K562 (cell line): Measurements from ENCODE around the gene HDAC1. TPM values are rescaled to one million over a fixed set of nuclear protein-coding genes. Genes with fewer than 3 reads are reported as not detected.
A peak's percentile ranks its signal among the peaks of the same experiment; 100 is the strongest.

Source experiments
- ATAC-seq: fragments of 200-7000 bp; cut with Tn5 transposase; 3 replicates; pipeline ENCODE4 v1.9.1; 2020; ENCODE audit warnings: moderate library complexity
- BruUV-seq: library from RNA; stranded (reverse); fragments of 400-500 nt; replicated peaks from 2 replicates; lab custom pipeline; 2021; lab: Mats Ljungman, UMichigan
- CTCF ChIA-PET: fragments of 300-600 bp; formaldehyde crosslinking; extraction: SDS; loops from one replicate; lab custom pipeline; 2021; ENCODE audit warnings: low intra/inter-chr PET ratio; lab: Yijun Ruan, JAX
- POLR2A ChIA-PET: fragments of 300-600, 350-650 bp; sonication (Branson Sonifier 250); formaldehyde crosslinking; extraction: SDS; loops from one replicate; lab custom pipeline; 2021; ENCODE audit warnings: antibody characterized with exemption, inconsistent platforms; lab: Yijun Ruan, JAX
- DNase-seq, 4 experiments: peaks; one replicate each; pipeline versions ENCODE4 v3.0.0 to v3.0.0-alpha.2; 2011 to 2018; ENCODE audit warnings: low spot score in 3 of 4, mixed read lengths in 3 of 4; ENCODE audit errors: extremely low read depth in 1 of 4
- FAIRE-seq: peaks from 2 replicates; lab custom pipeline; 2011; peaks lifted over from hg19 to GRCh38; lab: Jason Lieb, UNC
- H2AFZ ChIP-seq: 2 replicates; pipeline ENCODE4 v1.6.0; 2011; ENCODE audit warnings: low read depth, low read length, control low read depth, inconsistent platforms
- H3K27ac ChIP-seq: fragments of 200-600 bp; 3 replicates; pipeline ENCODE4 v1.8.0; 2011; ENCODE audit warnings: low read depth, mild to moderate bottlenecking, control low read depth, inconsistent platforms, low read length, moderate library complexity, mixed read lengths; ENCODE audit errors: extremely low read depth
- H3K27me3 ChIP-seq, 2 experiments: fragments of 300-600 bp in 1 of 2; 2 replicates in 1 of 2; 3 replicates in 1 of 2; pipeline versions ENCODE4 v1.6.0 to v1.8.0; 2011; ENCODE audit warnings: inconsistent platforms in 2 of 2, low read length in 2 of 2, mild to moderate bottlenecking in 1 of 2, mixed read lengths in 1 of 2, moderate library complexity in 1 of 2; ENCODE audit not compliant: control insufficient read depth in 2 of 2, insufficient read depth in 2 of 2
- H3K36me3 ChIP-seq: fragments of 300-600 bp; 3 replicates; pipeline ENCODE4 v1.8.0; 2011; ENCODE audit warnings: mild to moderate bottlenecking, low read length, inconsistent platforms; ENCODE audit not compliant: control insufficient read depth, insufficient read depth
- H3K4me1 ChIP-seq, 2 experiments: fragments of 200-600 bp in 1 of 2; replicated peaks in 1 of 2; 2 replicates in 1 of 2; 3 replicates in 1 of 2; pipeline versions ENCODE4 v1.5.1 to v1.8.0; 2011; ENCODE audit warnings: inconsistent platforms in 2 of 2, low read length in 2 of 2, mild to moderate bottlenecking in 1 of 2, mixed read lengths in 1 of 2, moderate library complexity in 1 of 2; ENCODE audit not compliant: control insufficient read depth in 2 of 2, insufficient read depth in 2 of 2
- H3K4me2 ChIP-seq: 2 replicates; pipeline ENCODE4 v1.6.1; 2011; ENCODE audit warnings: low read length, control low read depth, inconsistent platforms, mixed read lengths; ENCODE audit not compliant: insufficient read depth
- H3K4me3 ChIP-seq: fragments of 200-600 bp; sonication (generic), shearing (Covaris generic); 2 replicates; pipeline ENCODE4 v1.5.1; 2016; ENCODE audit warnings: control low read depth, inconsistent platforms
- H3K79me2 ChIP-seq: fragments of 200-600 bp; 3 replicates; pipeline ENCODE4 v1.8.0; 2011; ENCODE audit warnings: low read length, inconsistent platforms; ENCODE audit not compliant: control insufficient read depth, insufficient read depth
- H3K9ac ChIP-seq, 2 experiments: 2 replicates each; pipeline versions ENCODE4 v1.6.0 to v1.6.1; 2011; ENCODE audit warnings: low read depth in 2 of 2, low read length in 2 of 2, control low read depth in 1 of 2, inconsistent platforms in 1 of 2, mild to moderate bottlenecking in 1 of 2, mixed read lengths in 1 of 2; ENCODE audit not compliant: insufficient read depth in 1 of 2
- H3K9me1 ChIP-seq: one replicate; pipeline ENCODE4 v1.6.0; 2011; ENCODE audit warnings: inconsistent platforms, mild to moderate bottlenecking, low read length, moderate library complexity; ENCODE audit not compliant: control insufficient read depth, insufficient read depth
- H3K9me3 ChIP-seq: replicated peaks from 2 replicates; pipeline ENCODE4 v1.5.1; 2011; ENCODE audit warnings: low read depth, low read length, inconsistent platforms; ENCODE audit not compliant: control insufficient read depth, insufficient read depth
- H4K20me1 ChIP-seq: replicated peaks from 2 replicates; pipeline ENCODE4 v1.6.1; 2011; ENCODE audit warnings: low read length, inconsistent platforms, mixed read lengths; ENCODE audit not compliant: control insufficient read depth, insufficient read depth
- ESRRB ChIP-seq: fragments of 250-450 bp; sonication (Bioruptor Pico); IDR thresholded peaks from 2 replicates; pipeline ENCODE4 v1.5.0; 2020; ENCODE audit warnings: mild to moderate bottlenecking, moderate library complexity, borderline replicate concordance
- HEY1 ChIP-seq: fragments of 250-450 bp; sonication (Bioruptor Pico); IDR thresholded peaks from 2 replicates; pipeline ENCODE4 v1.5.0; 2020; ENCODE audit warnings: mild to moderate bottlenecking, moderate library complexity, borderline replicate concordance
- PHF20 ChIP-seq: fragments of 450-650 bp; IDR thresholded peaks from 2 replicates; pipeline ENCODE4 v1.6.1; 2018; ENCODE audit not compliant: partially characterized antibody
- TFAM ChIP-seq: fragments of 250-450 bp; sonication (Bioruptor Pico); conservative IDR thresholded peaks from 2 replicates; pipeline ENCODE4 v1.5.0; 2021; ENCODE audit warnings: mild to moderate bottlenecking, moderate library complexity
- ZNF699 ChIP-seq: fragments of 250-450 bp; sonication (Bioruptor Pico); IDR thresholded peaks from 2 replicates; pipeline ENCODE4 v1.8.0; 2021; ENCODE audit warnings: mild to moderate bottlenecking, moderate library complexity; ENCODE audit not compliant: insufficient replicate concordance
- ZSCAN29 ChIP-seq: fragments of 450-650 bp; IDR thresholded peaks from 2 replicates; pipeline ENCODE4 v1.6.1; 2017
- WGBS: fragments of 100-300 bp; shearing (Covaris generic); methylation state at CpG from one replicate; pipeline ENCODE4 v1.1.6; 2016; ENCODE audit warnings: low coverage, mixed read lengths; ENCODE audit not compliant: insufficient coverage; ENCODE audit errors: missing lambda C conversion rate; 5-methylcytosine and 5-hydroxymethylcytosine counted together
- in situ Hi-C: fragments of 300-500 bp; cut with MboI; formaldehyde crosslinking; loops from 4 replicates; pipeline ENCODE4 v1.15.0; 2018; ENCODE audit warnings: inconsistent platforms, mixed read lengths
- intact Hi-C: fragments of 100-400 bp; cut with micrococcal nuclease; formaldehyde crosslinking; loops from 2 replicates; pipeline ENCODE4 v1.14.2; 2022
- polyA plus RNA-seq, 8 experiments: library from polyadenylated mRNA; depleted of rRNA in 4 of 8; stranded (reverse) in 5 of 8; unstranded in 3 of 8; fragments of >200 nt; fragmentation: Nextera tagmentation in 2 of 8; fragmentation: Illumina TruSeq in 1 of 8; extraction: Ambion mirVana in 2 of 8; extraction: Trizol in 1 of 8; gene quantifications; 2 replicates each; pipeline versions ENCODE4 v1.2.1 to v1.2.3, GENCODE V29; 2011 to 2014; ENCODE audit warnings: inconsistent platforms in 1 of 8, missing spikeins in 1 of 8
- total RNA-seq, 7 experiments: library from RNA; depleted of rRNA in 6 of 7; stranded (reverse); fragments of >200 nt in 6 of 7; fragmentation: Illumina TruSeq in 2 of 7; extraction: Trizol in 2 of 7; gene quantifications; 2 replicates each; pipeline versions ENCODE4 v1.2.1 to v1.2.3, GENCODE V29; 2011 to 2021; ENCODE audit warnings: low replicate concordance in 1 of 7
- TF ChIP-seq, protein P1 (sequence below), 2 experiments: fragments of 450-650 bp in 1 of 2; sonication (generic) in 1 of 2; formaldehyde crosslinking; conservative IDR thresholded peaks; 2 replicates each; pipeline versions ENCODE4 v1.4.0 to v1.8.1; 2020 to 2022; ENCODE audit warnings: mild to moderate bottlenecking in 1 of 2, missing genetic modification reagents in 1 of 2
- TF ChIP-seq, protein P2 (sequence below): fragments of 450-650 bp; IDR thresholded peaks from 2 replicates; pipeline ENCODE4 v1.6.1; 2016; ENCODE audit warnings: missing biosample characterization, missing genetic modification characterization
- TF ChIP-seq, protein P3 (sequence below): sonication (generic); formaldehyde crosslinking; IDR thresholded peaks from 2 replicates; pipeline ENCODE4 v1.8.1; 2023; ENCODE audit warnings: mild to moderate bottlenecking, missing genetic modification reagents
- TF ChIP-seq, protein P4 (sequence below): fragments of 450-650 bp; IDR thresholded peaks from 2 replicates; pipeline ENCODE4 v1.6.1; 2018; ENCODE audit warnings: mild to moderate bottlenecking, low read depth; ENCODE audit not compliant: partially characterized antibody
- TF ChIP-seq, protein P5 (sequence below): fragments of 250-450 bp; sonication (Bioruptor Pico); IDR thresholded peaks from 2 replicates; pipeline ENCODE4 v1.5.0; 2020; ENCODE audit warnings: mild to moderate bottlenecking, borderline replicate concordance

Gene HDAC1
- total and polyA plus RNA-seq, 9 of the 15 experiments (the other 6 are each of a cell fraction or from before 2014, with no cell fraction given) = 169 to 384 (median 193) TPM

DNA sequence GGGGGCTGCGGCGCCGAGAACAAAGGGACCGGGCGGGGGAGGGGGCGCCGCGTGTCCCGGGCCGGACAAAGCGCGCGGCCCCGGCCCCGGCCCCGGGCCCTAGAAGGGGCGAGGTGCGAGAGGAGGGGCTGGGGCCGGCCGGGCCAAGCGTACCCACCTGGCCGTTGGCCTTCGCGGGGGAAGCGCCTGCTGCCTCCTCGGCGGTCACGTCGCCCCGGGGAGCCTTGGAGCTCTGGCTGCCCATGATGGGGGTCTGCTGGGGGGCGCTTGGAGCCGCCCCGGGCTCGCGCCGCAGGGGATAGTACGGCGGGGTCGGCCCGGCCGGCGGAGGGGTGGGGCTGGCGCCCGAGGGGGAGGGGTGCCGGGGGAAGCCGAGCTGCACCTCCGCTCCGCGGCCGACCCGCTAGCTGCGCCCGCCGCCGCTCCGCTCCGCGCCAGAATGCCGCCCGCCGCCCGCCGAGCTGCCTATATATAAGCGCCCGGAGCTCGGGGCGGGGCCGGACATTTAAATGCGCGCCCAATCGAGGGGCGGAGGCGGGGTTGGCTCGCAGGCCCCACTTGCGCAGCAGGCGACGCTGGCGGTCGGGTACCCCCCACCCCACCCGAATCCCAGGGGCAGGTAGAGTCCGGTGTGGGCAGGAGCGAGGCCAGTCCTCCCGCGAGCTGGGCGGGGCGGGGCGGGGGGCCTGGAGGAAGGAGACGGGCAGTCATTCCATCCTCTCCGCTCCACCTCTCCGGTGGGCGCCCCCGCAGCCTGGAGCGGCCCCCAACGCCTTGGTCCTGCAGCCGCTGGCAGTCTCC lies 44.1 kb downstream of the HDAC1 start, which contains the start of gene MARCKSL1:
Gene MARCKSL1, minus strand, starts transcription at position 444 of the 801 bp plus-strand sequence. Its CDS starts 200 bp downstream, at position 244.
- in situ Hi-C loops = no loop called here
- Histone ChIP-seq H3K27me3 (no peaks in the 10 kb centered on the region), H3K36me3 (peaks cover 40% of the 10 kb centered on the region), H4K20me1 (peaks cover 17% of the 10 kb centered on the region; the same call in 1 of the 2 replicates), H2AFZ (peak within 1 kb of the TSS; percentile 59), H3K9me1 (peaks cover 5% of the 10 kb centered on the region), H3K4me1 (peaks cover 25 to 50% of the 10 kb centered on the region in 2 experiments), H3K9me3 (no peaks in the 10 kb centered on the region), H3K4me3 (peak within 1 kb of the TSS; percentile 89), H3K9ac (peak within 1 kb of the TSS; percentile 81 to 97), H3K79me2 (peaks cover 27% of the 10 kb centered on the region), H3K4me2 (peak within 1 kb of the TSS; percentile 85), H3K27ac (peak within 1 kb of the TSS; percentile 88)
- ChIA-PET CTCF (interaction anchor here (0.6 kb wide), 1 partner anchor 68 kb away, joined by 4 read pairs; no protein-coding TSS in a partner anchor), POLR2A (interaction anchor here (0.6 to 5.9 kb wide), 35 partner anchors 11 to 575 kb away, joined by 3 to 59 read pairs (median 4); partner anchors contain the start of genes BSDC1, CCDC28B, HDAC1 and IQCC)
- peak; percentile 89 to 95 (median 94) for DNase-seq
- no TSS peak for BruUV-seq
- peak; percentile 77 for ATAC-seq
- 2% methylated on average over 59 of the region's 95 CpGs for WGBS
- intact Hi-C loops = loop anchor here (1.0 to 5.0 kb wide), 2 partner anchors 56 to 78 kb away; partner anchors contain the start of gene BSDC1
- FAIRE-seq = no peak
- TF ChIP-seq HEY1 (CRISPR knock-in tag) (no peak), ESRRB (CRISPR knock-in tag) (no peak), ZNF699 (CRISPR knock-in tag) (no peak), TFAM (no peak), PHF20 (no peak), ZSCAN29 (no peak)
- TF ChIP-seq, protein P1, sequence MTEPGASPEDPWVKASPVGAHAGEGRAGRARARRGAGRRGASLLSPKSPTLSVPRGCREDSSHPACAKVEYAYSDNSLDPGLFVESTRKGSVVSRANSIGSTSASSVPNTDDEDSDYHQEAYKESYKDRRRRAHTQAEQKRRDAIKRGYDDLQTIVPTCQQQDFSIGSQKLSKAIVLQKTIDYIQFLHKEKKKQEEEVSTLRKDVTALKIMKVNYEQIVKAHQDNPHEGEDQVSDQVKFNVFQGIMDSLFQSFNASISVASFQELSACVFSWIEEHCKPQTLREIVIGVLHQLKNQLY (CRISPR knock-in tag; conservative IDR thresholded peaks at IDR 0.05) = no peak
- TF ChIP-seq, protein P2, sequence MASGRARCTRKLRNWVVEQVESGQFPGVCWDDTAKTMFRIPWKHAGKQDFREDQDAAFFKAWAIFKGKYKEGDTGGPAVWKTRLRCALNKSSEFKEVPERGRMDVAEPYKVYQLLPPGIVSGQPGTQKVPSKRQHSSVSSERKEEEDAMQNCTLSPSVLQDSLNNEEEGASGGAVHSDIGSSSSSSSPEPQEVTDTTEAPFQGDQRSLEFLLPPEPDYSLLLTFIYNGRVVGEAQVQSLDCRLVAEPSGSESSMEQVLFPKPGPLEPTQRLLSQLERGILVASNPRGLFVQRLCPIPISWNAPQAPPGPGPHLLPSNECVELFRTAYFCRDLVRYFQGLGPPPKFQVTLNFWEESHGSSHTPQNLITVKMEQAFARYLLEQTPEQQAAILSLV = no peak
- TF ChIP-seq, protein P3, sequence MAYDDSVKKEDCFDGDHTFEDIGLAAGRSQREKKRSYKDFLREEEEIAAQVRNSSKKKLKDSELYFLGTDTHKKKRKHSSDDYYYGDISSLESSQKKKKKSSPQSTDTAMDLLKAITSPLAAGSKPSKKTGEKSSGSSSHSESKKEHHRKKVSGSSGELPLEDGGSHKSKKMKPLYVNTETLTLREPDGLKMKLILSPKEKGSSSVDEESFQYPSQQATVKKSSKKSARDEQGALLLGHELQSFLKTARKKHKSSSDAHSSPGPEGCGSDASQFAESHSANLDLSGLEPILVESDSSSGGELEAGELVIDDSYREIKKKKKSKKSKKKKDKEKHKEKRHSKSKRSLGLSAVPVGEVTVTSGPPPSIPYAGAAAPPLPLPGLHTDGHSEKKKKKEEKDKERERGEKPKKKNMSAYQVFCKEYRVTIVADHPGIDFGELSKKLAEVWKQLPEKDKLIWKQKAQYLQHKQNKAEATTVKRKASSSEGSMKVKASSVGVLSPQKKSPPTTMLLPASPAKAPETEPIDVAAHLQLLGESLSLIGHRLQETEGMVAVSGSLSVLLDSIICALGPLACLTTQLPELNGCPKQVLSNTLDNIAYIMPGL = no peak
- TF ChIP-seq, protein P4, sequence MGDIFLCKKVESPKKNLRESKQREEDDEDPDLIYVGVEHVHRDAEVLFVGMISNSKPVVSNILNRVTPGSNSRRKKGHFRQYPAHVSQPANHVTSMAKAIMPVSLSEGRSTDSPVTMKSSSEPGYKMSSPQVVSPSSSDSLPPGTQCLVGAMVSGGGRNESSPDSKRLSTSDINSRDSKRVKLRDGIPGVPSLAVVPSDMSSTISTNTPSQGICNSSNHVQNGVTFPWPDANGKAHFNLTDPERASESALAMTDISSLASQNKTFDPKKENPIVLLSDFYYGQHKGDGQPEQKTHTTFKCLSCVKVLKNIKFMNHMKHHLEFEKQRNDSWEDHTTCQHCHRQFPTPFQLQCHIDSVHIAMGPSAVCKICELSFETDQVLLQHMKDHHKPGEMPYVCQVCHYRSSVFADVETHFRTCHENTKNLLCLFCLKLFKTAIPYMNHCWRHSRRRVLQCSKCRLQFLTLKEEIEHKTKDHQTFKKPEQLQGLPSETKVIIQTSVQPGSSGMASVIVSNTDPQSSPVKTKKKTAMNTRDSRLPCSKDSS = no peak
- TF ChIP-seq, protein P5, sequence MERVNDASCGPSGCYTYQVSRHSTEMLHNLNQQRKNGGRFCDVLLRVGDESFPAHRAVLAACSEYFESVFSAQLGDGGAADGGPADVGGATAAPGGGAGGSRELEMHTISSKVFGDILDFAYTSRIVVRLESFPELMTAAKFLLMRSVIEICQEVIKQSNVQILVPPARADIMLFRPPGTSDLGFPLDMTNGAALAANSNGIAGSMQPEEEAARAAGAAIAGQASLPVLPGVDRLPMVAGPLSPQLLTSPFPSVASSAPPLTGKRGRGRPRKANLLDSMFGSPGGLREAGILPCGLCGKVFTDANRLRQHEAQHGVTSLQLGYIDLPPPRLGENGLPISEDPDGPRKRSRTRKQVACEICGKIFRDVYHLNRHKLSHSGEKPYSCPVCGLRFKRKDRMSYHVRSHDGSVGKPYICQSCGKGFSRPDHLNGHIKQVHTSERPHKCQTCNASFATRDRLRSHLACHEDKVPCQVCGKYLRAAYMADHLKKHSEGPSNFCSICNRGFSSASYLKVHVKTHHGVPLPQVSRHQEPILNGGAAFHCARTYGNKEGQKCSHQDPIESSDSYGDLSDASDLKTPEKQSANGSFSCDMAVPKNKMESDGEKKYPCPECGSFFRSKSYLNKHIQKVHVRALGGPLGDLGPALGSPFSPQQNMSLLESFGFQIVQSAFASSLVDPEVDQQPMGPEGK (CRISPR knock-in tag) = no peak
